GM23248 (cell line): Measurements from ENCODE around the gene LDHAL6B.

Source experiments
- EZH2 ChIP-seq: fragments of 200-600 bp; sonication (generic); IDR thresholded peaks from 2 replicates; pipeline ENCODE4 v1.6.1; 2018; ENCODE audit warnings: antibody characterized with exemption, mild to moderate bottlenecking; ENCODE audit not compliant: insufficient read depth, poor library complexity, severe bottlenecking
- EZH2phosphoT487 ChIP-seq: fragments of 200-600 bp; sonication (generic); IDR thresholded peaks from 2 replicates; pipeline ENCODE4 v1.6.1; 2018; ENCODE audit warnings: antibody characterized with exemption, moderate library complexity, mild to moderate bottlenecking, low read depth; ENCODE audit not compliant: insufficient read depth

GRCh38 chr15:59168536-59168935 lies 38.1 kb upstream of the LDHAL6B start:
- TF ChIP-seq EZH2 (no peak), EZH2phosphoT487 (no peak)
